Stimulated activated memory B cell treated with anti-CD40 and anti-IgM and Interleukin-4, amounts not matched to agents 10 μg/mL and 1 μg/mL and 100 μg/mL, for 72 hours (primary cell): Measurements from ENCODE around the gene UVSSA.
"Not testable (repeated sequence)": the region's sequence is repeated elsewhere in the genome, so short reads cannot be mapped to it uniquely, and the experiment has no call there.

Experiments used
- ATAC-seq: fragments of 150-1000 bp; cut with Tn5 transposase; 2 replicates; pipeline ENCODE4 v1.10.0; 2021
- H3K27ac Mint-ChIP-seq: one replicate; pipeline ENCODE4 v1.8.0; 2022; ENCODE audit warnings: mild to moderate bottlenecking, mixed read lengths
- H3K27me3 Mint-ChIP-seq: one replicate; pipeline ENCODE4 v1.8.0; 2022; ENCODE audit warnings: mixed read lengths
- H3K36me3 Mint-ChIP-seq: one replicate; pipeline ENCODE4 v1.8.0; 2022; ENCODE audit warnings: mixed read lengths
- H3K4me1 Mint-ChIP-seq: one replicate; pipeline ENCODE4 v1.8.0; 2022; ENCODE audit warnings: mixed read lengths
- H3K4me3 Mint-ChIP-seq: one replicate; pipeline ENCODE4 v1.8.0; 2022; ENCODE audit warnings: mild to moderate bottlenecking, moderate library complexity, mixed read lengths
- H3K9me3 Mint-ChIP-seq: one replicate; pipeline ENCODE4 v1.8.0; 2022; ENCODE audit warnings: mixed read lengths

The UVSSA gene

DNA sequence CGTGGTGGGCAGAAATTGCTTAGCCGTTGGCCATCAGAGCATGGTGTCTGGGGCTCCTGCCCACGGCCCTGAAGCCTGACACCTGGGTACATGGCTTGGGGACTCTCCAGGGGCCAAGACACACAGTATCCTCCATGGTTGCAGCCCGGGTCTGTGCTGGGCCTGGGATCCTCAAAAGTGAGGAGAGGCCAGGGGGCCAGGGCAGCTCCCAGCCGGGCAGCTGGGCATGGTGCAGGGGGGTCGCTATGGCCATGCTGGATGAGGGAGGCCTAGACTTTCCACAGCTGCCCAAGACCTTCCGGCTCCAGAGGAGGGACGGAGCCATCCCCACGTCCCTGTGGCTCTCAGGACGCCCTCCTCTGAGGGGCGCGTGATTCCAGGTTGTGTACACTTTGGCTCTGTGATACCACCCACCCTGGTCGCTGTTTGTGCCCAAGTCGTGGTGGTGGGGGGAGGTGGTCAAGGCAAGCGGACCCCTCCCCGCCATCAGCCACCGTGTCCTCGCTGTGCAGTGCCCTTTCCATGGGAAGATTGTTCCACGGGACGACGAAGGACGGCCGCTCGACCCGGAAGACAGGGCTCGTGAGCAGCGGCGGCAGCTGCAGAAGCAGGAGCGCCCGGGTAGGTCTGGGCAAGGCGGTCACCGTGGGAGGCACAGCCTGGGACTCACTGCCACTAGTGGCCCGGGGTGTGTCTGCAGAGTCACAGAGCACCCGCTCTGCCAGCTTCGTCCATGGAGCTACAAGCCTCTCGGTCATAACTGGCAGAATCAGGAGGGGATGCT, 33.6 kb downstream of the UVSSA start:
- peaks cover 12% of the 10 kb centered on the region for H3K36me3 Mint-ChIP-seq
- ATAC-seq = no peak
- H3K4me3 Mint-ChIP-seq = no peak overlapping the region
- H3K9me3 Mint-ChIP-seq = no peaks in the 10 kb centered on the region
- no peak overlapping the region for H3K27ac Mint-ChIP-seq
- no peaks in the 10 kb centered on the region for H3K4me1 Mint-ChIP-seq
- no peaks in the 10 kb centered on the region for H3K27me3 Mint-ChIP-seq

DNA sequence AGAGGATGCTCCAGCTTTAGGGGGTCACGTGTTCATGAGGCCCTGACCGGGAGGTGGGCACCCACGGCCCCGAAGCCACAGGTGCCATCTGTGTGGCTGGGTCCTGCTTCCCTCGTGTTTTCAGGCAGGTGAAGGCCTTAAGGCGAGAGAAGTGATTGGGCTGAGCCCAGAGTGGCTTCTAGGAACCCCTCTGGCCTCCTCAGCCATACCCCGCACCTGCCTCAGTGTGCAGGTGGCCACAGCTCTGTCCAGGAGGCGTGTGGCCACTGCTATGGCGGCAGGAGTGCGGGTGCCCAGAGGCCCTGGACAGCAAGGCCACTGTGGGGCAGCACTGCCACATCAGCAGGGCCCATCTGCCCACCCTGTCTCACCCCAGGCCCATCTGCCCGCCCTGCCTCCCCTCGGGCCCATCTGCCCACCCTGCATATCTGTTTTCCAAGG, 34.2 kb downstream of the UVSSA start:
- H3K27ac Mint-ChIP-seq = no peak overlapping the region
- no peaks in the 10 kb centered on the region for H3K27me3 Mint-ChIP-seq
- peaks cover 19% of the 10 kb centered on the region for H3K36me3 Mint-ChIP-seq

DNA sequence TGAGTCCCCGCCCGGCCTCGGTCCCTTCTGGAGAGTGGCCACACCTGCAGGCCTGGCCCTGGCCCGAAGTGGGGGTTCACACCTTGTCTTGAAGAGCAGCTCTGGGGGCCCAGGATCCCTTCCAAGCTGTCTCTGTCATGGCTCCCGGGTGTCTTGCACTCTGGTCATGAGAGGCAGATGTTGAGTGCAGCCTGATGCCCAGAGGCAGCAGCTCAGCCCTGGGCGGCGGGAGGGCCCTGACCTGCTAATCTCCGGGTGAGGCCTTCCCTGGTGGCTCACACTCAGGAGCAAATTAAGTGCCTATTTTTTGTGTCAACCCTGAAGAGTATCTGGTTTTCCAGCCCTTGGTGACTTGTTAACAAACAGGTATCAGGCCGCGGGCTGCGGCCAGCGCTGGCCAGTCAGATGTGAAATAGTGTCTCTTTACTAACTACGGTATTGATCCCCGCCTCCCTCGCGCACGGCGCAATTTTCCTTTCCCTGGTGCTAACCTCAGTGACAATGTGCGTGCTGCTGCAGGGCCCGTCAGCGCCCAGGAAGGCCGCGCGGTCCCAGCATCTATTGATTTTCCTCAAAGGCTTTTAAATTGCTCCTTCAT, 35.0 kb downstream of the UVSSA start:
- Mint-ChIP-seq H3K27me3 (no peaks in the 10 kb centered on the region), H3K36me3 (peaks cover 25% of the 10 kb centered on the region), H3K27ac (no peak overlapping the region), H3K4me1 (no peaks in the 10 kb centered on the region), H3K4me3 (no peak overlapping the region), H3K9me3 (no peaks in the 10 kb centered on the region)
- no peak for ATAC-seq

More for the DNA sequence above, 34.2 kb downstream of the UVSSA start:
- Mint-ChIP-seq H3K4me1 (no peaks in the 10 kb centered on the region), H3K9me3 (no peaks in the 10 kb centered on the region), H3K4me3 (no peak overlapping the region)
- no peak for ATAC-seq

DNA sequence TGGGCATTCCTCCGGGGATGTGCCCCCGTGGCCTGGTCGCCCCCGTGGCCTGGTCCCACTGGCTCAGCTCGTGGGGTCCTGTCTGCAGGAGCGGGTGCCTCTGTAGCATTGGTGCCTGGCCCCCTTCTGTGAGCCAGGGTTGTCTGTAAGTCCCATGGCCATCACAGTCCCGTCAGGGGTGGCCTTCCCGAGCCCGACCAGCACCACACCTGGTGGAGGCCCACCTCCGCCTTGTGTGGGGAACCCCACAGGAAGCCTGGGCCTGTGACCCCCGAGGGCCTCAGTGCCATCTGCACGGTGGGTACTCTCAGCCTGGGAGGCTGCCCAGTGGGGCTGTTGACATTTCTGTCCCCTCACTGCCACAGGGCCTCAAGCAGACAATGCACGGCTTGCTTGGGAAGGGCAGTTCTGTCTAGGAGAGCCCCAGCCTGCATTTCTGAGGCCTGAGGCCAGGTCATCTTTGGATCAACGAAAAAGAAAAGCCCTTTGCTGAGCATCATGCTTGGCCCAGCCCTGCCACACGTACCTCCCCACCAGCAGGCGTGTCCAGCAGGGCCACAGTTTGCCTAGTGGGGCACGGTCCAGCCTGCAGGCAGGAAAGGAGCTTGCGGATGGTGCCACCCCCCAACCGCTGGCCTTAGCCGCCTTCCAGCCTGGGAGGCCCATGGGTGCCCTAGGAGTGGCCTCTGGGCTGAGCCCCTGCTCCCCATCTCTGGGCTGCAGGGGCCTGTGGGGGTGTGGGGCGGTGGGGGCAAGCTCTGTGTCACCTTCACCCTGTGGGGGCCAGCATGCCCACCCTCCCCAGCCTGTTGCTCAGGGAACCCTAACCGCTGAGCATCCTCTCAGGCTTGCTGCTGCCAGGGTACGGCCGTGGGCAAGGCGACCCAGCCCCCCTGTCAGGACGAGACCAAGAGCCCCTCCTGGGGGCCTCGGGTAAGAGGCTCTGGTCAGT, 36.0 kb downstream of the UVSSA start:
- Mint-ChIP-seq H3K36me3 (peaks cover 34% of the 10 kb centered on the region), H3K9me3 (peaks cover 2% of the 10 kb centered on the region), H3K4me3 (no peak overlapping the region), H3K4me1 (no peaks in the 10 kb centered on the region), H3K27ac (no peak overlapping the region), H3K27me3 (no peaks in the 10 kb centered on the region)
- no peak for ATAC-seq

DNA sequence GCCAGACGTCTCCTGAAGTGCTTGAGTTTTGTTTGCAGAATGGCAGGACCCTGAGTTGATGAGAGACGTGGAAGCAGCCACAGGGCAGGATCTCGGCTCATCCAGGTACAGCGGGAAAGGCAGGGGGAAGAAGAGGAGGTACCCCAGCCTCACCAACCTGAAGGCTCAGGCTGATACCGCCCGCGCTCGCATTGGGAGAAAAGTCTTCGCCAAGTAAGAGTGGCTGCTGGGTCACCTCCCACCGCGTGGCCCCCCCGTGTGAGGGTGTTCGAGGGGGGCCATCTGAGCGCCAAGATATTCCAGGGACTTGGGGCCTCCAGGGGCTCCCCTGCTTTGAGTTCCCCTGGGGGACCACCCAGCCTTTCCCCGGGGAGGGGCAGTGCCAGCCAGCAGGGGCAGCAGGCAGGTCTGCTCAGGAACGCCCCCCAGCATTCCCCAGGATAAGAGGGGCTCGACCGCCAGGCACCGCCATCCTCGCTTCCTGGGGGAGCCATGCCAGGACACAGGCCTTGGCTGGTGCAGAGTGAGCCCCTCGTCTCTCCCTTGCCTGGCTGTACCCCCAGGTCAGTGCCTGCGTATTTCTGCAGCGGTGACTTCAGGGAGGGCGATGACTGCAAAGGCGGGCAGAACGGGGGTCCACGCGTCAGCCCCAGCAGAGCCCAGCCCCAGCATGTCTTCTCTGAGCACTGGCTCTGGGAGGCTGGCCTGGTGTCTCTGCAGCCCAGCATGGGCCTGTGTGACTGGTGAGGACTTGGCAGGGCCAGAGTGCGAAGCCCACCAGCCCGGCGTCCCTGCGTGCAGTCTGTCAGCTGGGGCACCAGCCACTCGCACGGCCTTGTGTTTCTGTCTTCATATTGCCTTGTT, 37.0 kb downstream of the UVSSA start:
- no peaks in the 10 kb centered on the region for H3K4me1 Mint-ChIP-seq
- no peaks in the 10 kb centered on the region for H3K27me3 Mint-ChIP-seq
- no peak overlapping the region for H3K4me3 Mint-ChIP-seq
- peaks cover 34% of the 10 kb centered on the region for H3K36me3 Mint-ChIP-seq
- no peak for ATAC-seq
- peaks cover 8% of the 10 kb centered on the region for H3K9me3 Mint-ChIP-seq
- no peak overlapping the region for H3K27ac Mint-ChIP-seq

DNA sequence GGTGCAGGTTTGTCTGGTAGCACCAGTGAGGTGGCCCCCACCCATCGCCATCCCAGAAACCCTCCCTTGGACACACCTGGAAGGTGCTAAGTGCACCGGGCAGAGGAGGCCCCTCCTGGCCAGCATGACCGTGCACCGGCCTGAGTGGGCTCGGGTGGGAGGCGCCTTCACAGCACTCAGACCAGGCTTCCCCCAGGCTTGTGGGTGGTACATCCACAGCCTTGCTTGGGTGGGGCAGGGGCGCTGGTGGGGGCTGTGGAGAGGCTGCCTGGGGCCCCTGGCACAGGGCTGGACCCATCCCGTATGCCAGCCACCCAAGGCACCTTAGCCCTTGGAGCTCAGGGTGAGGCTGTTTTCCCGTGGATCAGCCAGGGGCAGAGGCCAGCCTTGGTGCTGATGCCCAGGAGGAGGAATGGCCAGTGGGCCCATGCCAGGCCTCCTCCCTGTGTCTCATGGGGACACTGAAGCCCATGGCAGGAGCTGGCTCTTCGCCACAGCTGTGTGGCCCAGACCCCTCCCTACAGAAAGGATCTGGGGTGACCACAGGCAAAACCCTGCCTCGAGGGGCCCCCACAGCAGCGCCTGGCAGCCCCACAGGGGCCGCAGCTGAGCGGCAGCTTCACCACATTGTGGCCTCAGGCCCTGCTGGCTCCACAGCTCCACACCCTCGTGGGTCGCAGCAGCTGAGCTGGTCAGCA, 37.8 kb downstream of the UVSSA start:
- Mint-ChIP-seq H3K27ac (no peak overlapping the region), H3K4me1 (no peaks in the 10 kb centered on the region), H3K36me3 (peaks cover 34% of the 10 kb centered on the region), H3K27me3 (no peaks in the 10 kb centered on the region), H3K4me3 (no peak overlapping the region), H3K9me3 (peaks cover 8% of the 10 kb centered on the region)
- no peak for ATAC-seq

DNA sequence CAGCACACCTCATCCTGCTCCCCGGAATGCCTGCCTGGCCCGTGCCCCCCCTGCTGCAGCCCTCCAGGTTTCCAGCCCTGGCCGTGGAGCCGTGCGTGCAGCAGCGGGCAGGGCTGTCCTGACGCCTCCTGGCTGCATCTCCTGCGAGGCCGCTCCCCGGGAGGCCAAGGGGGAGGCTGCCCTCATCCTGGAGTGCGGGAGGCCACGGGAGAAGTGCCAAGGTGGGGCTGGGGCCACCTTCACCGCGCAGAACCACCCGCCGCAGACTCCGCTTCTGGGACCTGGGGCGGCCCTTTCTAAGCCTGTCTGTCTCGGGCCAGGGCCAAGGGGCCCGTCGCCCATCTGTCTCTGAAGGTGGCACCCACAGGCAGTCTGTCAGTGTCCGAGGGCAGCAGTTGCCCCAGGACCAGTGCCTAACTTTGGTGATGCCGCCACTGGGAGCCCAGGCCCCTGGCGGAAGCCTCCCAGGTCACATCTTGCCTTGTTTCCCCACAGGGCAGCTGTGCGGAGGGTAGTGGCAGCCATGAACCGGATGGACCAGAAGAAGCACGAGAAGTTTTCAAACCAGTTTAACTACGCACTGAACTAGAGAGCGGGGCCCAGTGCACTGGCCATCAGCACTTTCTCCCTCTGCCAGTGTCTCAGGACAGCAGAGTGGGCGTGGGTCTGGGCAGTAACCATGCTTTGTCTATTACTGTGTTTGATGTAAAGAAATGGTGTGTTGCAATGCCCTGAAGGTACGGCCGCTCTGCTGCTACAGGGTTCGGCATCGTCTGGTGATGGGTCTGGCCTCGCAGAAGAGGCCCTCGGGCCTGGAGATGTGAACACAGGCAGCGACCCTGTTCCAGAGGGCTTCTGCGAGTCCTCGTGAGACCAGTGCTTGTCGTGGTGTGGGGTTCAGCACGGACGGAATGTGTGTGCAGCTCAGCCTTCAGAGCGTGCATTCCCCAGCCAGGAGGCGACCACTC, 38.6 kb downstream of the UVSSA start:
- Mint-ChIP-seq H3K4me3 (no peak overlapping the region), H3K9me3 (peaks cover 8% of the 10 kb centered on the region), H3K27me3 (no peaks in the 10 kb centered on the region), H3K36me3 (peaks cover 34% of the 10 kb centered on the region), H3K4me1 (no peaks in the 10 kb centered on the region), H3K27ac (no peak overlapping the region)
- no peak for ATAC-seq

DNA sequence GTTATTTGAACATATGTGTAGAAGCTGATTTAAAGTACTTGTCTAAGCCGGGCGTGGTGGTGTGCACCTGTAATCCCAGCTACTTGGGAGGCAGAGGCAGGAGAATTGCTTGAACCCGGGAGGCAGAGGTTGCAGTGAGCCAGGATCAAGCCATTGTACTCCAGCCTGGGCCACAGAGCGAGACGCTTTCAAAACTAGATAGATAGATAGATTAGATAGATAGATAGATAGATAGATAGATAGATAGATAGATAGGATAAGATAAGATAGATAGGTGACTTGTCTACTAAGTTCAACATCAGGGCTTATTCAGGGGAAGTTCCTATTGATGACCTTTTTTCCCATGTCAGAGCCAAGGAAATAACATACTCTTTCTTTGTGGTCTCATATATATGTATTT, 46.4 kb downstream of the UVSSA start:
- ATAC-seq, H3K9me3 Mint-ChIP-seq, H3K27ac Mint-ChIP-seq, H3K4me1 Mint-ChIP-seq, H3K27me3 Mint-ChIP-seq, H3K4me3 Mint-ChIP-seq: not testable (repeated sequence)
- H3K36me3 Mint-ChIP-seq = peaks cover 13% of the 10 kb centered on the region

DNA sequence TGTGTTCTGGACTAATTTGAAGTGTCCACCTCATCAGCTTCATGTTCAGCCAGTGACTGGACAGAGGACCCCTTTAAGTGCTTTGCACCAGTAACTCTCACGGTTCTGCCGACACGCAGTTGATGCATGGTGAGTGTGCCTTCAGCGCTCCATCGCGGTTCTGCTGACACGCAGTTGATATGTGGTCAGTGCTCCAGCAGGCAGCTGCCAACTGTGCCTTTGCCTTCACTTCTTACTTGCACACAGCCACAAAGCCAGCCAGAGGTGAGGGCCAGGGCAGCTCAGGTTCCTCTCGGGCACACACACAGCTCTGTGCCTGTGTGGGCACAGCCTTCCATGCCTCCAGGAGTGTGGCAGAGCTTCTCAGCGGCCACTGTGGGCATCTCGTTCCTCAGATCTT, 46.9 kb downstream of the UVSSA start:
- Mint-ChIP-seq H3K36me3 (peaks cover 13% of the 10 kb centered on the region), H3K9me3 (peaks cover 3% of the 10 kb centered on the region), H3K4me3 (no peak overlapping the region), H3K27me3 (peaks cover 6% of the 10 kb centered on the region), H3K27ac (no peak overlapping the region), H3K4me1 (no peaks in the 10 kb centered on the region)
- no peak for ATAC-seq

DNA sequence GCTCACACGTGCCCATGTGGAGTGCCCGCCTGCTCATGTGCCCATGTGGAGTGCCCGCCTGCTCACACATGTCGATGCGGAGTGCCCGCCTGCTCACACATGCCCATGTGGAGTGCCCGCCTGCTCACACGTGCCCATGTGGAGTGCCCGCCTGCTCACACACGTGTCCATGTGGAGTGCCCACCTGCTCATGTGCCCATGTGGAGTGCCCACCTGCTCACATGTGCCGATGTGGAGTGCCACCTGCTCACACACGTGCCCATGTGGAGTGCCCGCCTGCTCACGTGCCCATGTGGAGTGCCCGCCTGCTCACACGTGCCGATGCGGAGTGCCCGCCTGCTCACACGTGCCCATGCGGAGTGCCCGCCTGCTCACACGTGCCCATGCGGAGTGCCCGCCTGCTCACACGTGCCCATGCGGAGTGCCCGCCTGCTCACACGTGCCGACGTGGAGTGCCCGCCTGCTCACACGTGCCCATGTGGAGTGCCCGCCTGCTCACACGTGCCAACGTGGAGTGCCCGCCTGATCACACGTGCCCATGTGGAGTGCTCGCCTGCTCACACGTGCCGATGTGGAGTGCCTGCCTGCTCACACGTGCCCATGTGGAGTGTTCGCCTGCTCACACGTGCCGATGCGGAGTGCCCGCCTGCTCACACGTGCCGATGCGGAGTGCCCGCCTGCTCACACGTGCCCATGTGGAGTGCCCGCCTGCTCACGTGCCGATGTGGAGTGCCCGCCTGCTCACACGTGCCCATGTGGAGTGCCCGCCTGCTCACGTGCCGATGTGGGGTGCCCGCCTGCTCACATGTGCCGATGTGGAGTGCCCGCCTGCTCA, 47.8 kb downstream of the UVSSA start:
- ATAC-seq, H3K9me3 Mint-ChIP-seq, H3K27me3 Mint-ChIP-seq, H3K27ac Mint-ChIP-seq, H3K4me1 Mint-ChIP-seq, H3K4me3 Mint-ChIP-seq: not testable (repeated sequence)
- peaks cover 13% of the 10 kb centered on the region for H3K36me3 Mint-ChIP-seq

DNA sequence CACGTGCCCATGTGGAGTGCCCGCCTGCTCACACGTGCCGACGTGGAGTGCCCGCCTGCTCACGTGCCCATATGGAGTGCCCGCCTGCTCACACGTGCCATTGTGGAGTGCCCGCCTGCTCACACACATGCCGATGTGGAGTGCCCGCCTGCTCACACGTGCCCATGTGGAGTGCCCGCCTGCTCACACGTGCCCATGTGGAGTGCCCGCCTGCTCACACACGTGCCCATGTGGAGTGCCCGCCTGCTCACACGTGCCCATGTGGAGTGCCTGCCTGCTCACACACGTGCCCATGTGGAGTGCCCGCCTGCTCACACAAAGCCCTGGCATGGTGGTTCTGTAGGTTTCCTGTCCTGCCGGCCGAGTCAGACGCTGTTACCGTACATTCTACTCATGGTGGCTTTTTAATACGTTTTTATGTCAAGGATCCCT, 48.4 kb downstream of the UVSSA start:
- H3K4me3 Mint-ChIP-seq, H3K27ac Mint-ChIP-seq, ATAC-seq, H3K9me3 Mint-ChIP-seq, H3K4me1 Mint-ChIP-seq: not testable (repeated sequence)
- H3K36me3 Mint-ChIP-seq = peaks cover 13% of the 10 kb centered on the region
- peaks cover 16% of the 10 kb centered on the region for H3K27me3 Mint-ChIP-seq

DNA sequence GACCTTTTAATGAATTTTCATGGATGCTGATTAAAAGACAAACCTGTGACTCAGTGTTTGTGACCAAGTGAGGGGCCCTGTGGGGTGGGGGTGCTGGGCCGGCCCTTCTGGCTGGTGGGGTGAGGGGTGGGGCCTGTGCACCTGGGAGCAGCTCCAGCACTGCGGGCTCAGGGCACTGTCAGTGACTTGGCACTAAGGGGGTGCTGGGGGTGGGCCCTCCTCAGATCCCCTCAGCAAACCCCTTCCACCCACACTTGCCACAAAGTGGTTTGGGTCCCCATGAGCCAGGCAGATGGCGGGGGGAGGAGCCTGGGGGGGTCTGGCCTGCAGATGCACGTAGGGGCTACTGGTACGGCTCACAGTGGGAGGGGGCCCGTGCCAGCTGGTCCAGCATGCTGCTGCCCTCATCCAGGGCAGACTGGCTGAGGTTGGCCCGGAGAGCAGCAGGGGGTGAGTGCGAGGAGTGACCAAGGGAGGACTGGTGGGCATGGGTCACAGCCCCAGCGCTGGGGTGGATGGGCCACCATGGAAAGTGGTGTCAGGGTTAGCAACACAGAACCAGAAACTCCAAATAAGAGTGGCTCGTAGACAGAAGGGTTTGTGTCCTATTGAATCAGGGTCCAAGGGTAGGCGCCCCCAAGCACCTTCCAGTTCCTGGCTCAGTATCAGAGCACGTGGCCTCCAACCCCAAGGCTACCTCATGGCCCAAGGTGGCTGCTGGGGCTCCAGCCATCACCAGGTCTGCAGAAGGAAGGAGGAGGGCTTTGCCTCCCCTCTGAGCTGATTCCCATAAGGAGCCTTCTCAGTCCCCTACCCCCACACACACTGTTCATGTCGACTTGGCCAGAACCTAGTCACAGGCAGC, 49.2 kb downstream of the UVSSA start:
- Mint-ChIP-seq H3K4me1 (no peaks in the 10 kb centered on the region), H3K27me3 (peaks cover 22% of the 10 kb centered on the region), H3K4me3 (no peak overlapping the region), H3K36me3 (peaks cover 13% of the 10 kb centered on the region), H3K9me3 (peaks cover 3% of the 10 kb centered on the region), H3K27ac (no peak overlapping the region)
- no peak for ATAC-seq
